ENCODE data around the gene TREML1. TPM values are rescaled to one million over a fixed set of nuclear protein-coding genes. Genes with fewer than 3 reads are reported as not detected.

TREML1 gene
- total RNA-seq, 1 experiment from 2014 or later = not detected

DNA sequence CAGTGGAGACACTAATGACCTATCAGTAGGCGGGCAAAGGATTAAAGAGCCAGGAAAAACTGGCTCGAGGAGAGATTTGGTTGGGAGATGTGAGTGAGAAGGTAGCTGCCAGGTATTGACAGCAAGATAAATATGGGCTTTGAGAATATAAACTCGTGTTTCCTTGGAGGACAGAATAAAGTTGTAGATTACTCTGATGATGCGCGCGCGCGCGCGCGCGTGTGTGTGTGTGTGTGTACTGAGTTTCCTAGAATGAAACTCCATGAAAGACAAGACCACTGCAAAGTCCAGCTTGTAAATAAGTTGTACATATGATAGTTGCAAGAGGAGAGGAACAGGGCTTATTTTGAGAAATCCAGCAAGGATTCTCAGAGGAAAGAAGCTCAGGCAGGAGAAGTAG lies 22.0 kb upstream of the TREML1 start:
- CTCF ChIA-PET = interaction anchor here (0.9 to 1.3 kb wide), 2 partner anchors 15 to 21 kb away, joined by 3 to 5 read pairs; no protein-coding TSS in a partner anchor
- no peak for DNase-seq
- Mint-ChIP-seq H3K4me1 (ENCODE audit: low read depth, unreplicated experiment) (no peaks in the 10 kb centered on the region), H3K36me3 (ENCODE audit: insufficient read depth, unreplicated experiment) (no peaks in the 10 kb centered on the region), H3K4me3 (ENCODE audit: low read depth, unreplicated experiment) (no peak overlapping the region), H3K27me3 (ENCODE audit: unreplicated experiment) (peaks cover 52% of the 10 kb centered on the region), H3K9me3 (ENCODE audit: low read depth, unreplicated experiment) (no peaks in the 10 kb centered on the region), H3K27ac (ENCODE audit: unreplicated experiment) (no peak overlapping the region)
- no TSS peak for BruUV-seq (replicated peaks)
- TF ChIP-seq, protein P1, sequence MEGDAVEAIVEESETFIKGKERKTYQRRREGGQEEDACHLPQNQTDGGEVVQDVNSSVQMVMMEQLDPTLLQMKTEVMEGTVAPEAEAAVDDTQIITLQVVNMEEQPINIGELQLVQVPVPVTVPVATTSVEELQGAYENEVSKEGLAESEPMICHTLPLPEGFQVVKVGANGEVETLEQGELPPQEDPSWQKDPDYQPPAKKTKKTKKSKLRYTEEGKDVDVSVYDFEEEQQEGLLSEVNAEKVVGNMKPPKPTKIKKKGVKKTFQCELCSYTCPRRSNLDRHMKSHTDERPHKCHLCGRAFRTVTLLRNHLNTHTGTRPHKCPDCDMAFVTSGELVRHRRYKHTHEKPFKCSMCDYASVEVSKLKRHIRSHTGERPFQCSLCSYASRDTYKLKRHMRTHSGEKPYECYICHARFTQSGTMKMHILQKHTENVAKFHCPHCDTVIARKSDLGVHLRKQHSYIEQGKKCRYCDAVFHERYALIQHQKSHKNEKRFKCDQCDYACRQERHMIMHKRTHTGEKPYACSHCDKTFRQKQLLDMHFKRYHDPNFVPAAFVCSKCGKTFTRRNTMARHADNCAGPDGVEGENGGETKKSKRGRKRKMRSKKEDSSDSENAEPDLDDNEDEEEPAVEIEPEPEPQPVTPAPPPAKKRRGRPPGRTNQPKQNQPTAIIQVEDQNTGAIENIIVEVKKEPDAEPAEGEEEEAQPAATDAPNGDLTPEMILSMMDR (IDR thresholded peaks at IDR 0.05; ENCODE audit: unreplicated experiment) = no peak
- intact Hi-C loops (cut with micrococcal nuclease; ENCODE audit: unreplicated experiment) = no loop called here

DNA sequence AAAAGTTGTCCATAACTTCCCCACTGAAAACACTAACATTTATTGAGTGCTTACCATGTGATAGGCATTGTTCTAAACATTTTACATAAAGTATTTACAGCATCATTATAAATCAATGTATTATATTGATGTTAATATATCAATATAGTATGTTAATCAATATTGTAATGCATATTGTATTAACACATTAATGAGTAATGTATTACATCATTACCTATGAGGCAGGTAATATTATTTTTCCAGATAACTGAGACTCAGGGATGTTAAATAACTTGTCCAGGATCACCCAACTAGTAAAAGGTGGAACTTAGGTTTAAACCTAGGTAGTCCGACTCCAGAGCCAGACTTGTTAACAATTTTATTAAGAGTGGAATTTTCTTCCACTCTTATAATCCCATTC lies 20.9 kb upstream of the TREML1 start:
- Mint-ChIP-seq H3K4me1 (ENCODE audit: low read depth, unreplicated experiment) (no peaks in the 10 kb centered on the region), H3K36me3 (ENCODE audit: insufficient read depth, unreplicated experiment) (no peaks in the 10 kb centered on the region), H3K4me3 (ENCODE audit: low read depth, unreplicated experiment) (no peak overlapping the region), H3K27ac (ENCODE audit: unreplicated experiment) (no peak overlapping the region), H3K27me3 (ENCODE audit: unreplicated experiment) (peaks cover 63% of the 10 kb centered on the region), H3K9me3 (ENCODE audit: low read depth, unreplicated experiment) (no peaks in the 10 kb centered on the region)
- CTCF ChIA-PET = no interaction called here
- TF ChIP-seq, protein P1 (IDR thresholded peaks at IDR 0.05; ENCODE audit: unreplicated experiment) = no peak
- intact Hi-C loops (cut with micrococcal nuclease; ENCODE audit: unreplicated experiment) = no loop called here
- no TSS peak for BruUV-seq (replicated peaks)
- DNase-seq = no peak

DNA sequence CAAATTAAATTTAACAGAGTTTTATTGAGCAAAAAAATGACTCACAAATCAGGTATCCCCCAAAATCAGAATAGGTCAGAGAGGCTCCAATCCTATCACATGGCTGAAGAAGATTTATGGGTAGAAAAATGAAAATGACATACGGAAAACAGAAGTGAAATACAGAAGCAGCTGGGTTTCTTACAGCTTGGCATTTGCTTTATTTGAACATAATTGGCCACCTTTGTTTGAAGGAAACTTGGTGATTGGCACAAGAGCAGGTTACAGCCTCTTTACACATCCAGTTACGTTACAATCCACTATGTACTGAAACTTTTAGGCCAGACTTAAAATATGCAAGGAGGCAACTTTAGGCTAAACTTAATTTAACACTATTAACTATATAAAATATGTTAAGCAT lies 20.5 kb upstream of the TREML1 start:
- TF ChIP-seq, protein P1 (IDR thresholded peaks at IDR 0.05; ENCODE audit: unreplicated experiment) = no peak
- intact Hi-C loops (cut with micrococcal nuclease; ENCODE audit: unreplicated experiment) = no loop called here
- Mint-ChIP-seq H3K4me1 (ENCODE audit: low read depth, unreplicated experiment) (no peaks in the 10 kb centered on the region), H3K4me3 (ENCODE audit: low read depth, unreplicated experiment) (no peak overlapping the region), H3K27me3 (ENCODE audit: unreplicated experiment) (peaks cover 63% of the 10 kb centered on the region), H3K27ac (ENCODE audit: unreplicated experiment) (no peak overlapping the region), H3K9me3 (ENCODE audit: low read depth, unreplicated experiment) (no peaks in the 10 kb centered on the region), H3K36me3 (ENCODE audit: insufficient read depth, unreplicated experiment) (no peaks in the 10 kb centered on the region)
- no peak for DNase-seq
- no TSS peak for BruUV-seq (replicated peaks)
- CTCF ChIA-PET = no interaction called here

DNA sequence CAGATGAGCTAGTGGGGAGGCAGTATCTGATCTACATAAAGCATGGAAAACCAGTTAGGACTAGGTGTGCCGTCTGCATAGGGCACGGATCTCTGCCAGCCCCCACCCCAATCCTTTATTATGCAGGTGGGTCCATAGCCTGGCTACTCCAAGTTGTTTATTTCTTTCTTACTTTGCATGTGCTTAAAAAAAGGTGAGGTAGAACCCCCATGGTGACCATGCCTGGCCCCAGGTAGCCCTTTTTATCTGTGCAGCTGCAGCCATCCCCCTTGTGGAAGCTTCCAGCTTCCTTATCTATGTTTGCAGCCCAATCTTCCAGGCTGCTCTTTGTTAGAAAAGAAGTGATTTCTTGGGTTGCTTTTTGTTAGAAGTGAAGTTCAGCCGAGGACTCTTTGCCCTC lies 17.8 kb upstream of the TREML1 start:
- no peaks in the 10 kb centered on the region for H3K36me3 Mint-ChIP-seq (ENCODE audit: insufficient read depth, unreplicated experiment)
- BruUV-seq (replicated peaks) = no TSS peak
- H3K27me3 Mint-ChIP-seq (ENCODE audit: unreplicated experiment) = peaks cover 64% of the 10 kb centered on the region
- H3K27ac Mint-ChIP-seq (ENCODE audit: unreplicated experiment) = no peak overlapping the region
- DNase-seq = no peak
- TF ChIP-seq, protein P1 (IDR thresholded peaks at IDR 0.05; ENCODE audit: unreplicated experiment) = no peak
- no peak overlapping the region for H3K4me3 Mint-ChIP-seq (ENCODE audit: low read depth, unreplicated experiment)
- CTCF ChIA-PET = no interaction called here
- H3K4me1 Mint-ChIP-seq (ENCODE audit: low read depth, unreplicated experiment) = no peaks in the 10 kb centered on the region
- intact Hi-C loops (cut with micrococcal nuclease; ENCODE audit: unreplicated experiment) = no loop called here
- H3K9me3 Mint-ChIP-seq (ENCODE audit: low read depth, unreplicated experiment) = no peaks in the 10 kb centered on the region

Data from Calu3 (cell line).